Hypothalamus (tissue), 51 donors: Measurements from ENCODE around the gene NKX6-1.

Experiments
- DNase-seq, 51 donors: peaks; one replicate each; lab custom pipeline; 2025; lab: John Stamatoyannopoulos, UW

The NKX6-1 gene

GRCh38 chr4:84481077-84481859, 17.8 kb downstream of the NKX6-1 start:
- DNase-seq: no peak

DNA sequence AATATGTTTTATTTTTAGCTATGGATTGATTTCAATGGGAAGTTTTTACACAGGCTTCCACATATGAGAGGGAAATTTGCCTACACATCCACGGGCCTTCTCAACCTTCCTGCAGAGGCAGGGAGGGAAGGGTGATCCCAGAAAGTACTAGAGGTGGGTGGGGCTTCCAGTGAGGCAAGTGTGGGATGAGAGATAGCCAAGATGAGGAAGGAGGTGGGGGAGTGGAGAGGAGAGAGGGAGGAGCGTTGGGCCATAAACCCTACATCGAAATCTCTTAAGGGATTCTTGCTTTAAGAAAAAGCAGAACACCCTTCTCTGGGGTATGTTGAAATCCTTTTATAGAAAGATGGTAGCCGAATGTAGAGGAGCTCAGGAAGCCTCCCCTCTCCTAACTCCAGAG, 19.0 kb downstream of the NKX6-1 start:
- DNase-seq: no peak

DNA sequence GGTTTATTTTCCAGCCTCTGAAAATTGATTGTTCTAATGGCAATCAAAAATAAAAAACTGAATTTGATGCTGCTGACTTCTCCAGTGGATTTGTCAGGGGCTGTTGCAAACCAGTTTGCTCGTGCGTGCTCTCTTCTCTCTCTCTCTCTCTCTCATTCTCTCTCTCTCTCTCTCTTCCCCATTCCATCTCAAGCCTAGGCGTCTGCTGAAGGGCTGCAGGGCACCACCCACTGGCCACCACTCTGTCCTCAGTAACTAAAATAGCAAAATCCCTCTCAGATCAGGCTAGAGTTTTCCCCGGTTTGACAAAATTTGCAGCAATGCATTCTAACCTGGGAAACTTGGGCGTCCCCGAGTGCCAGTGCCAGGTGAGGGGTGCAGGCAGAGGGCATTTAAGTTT, 19.4 kb downstream of the NKX6-1 start:
- no peak for DNase-seq

DNA sequence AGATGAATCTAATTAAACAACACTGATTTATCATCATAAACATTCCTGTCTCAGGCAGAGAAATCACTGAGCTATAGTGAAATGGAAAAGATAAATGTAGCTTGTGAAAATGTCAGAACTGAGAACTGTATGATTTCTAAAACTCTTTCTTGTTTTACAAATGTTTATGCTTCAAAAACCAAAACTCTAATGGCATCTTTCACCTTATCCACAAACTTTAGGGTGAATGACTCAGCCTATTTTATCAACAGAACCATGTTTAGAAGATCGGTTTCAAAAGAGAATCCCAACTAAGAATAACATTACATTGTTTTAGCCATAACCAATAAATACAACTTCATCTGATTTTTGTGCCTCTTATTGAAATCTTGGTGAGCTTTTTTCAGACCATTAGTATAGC, 21.4 kb downstream of the NKX6-1 start:
- no peak for DNase-seq

DNA sequence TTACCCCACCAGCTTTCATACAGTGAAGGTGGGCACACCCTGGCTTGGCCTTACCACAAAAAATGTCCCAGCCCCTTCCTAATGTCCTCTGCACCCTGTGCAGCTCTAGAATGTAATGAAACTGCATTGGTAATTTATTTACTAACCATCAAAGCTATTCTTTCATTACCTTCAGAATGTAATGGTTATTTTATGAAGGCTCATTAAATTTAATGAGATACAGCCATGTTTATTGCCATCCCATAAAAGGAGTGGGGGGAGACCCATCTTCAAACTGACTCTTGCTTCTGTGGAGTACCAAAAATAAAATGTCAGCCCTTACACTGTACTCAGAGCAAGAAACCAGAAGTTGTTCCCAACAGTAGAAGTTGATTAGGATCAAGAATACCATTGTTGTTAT, 25.0 kb downstream of the NKX6-1 start:
- DNase-seq: no peak

GRCh38 chr4:84472154-84472553, 26.9 kb downstream of the NKX6-1 start:
- DNase-seq: no peak

GRCh38 chr4:84470204-84470785, 28.8 kb downstream of the NKX6-1 start:
- no peak for DNase-seq

GRCh38 chr4:84467601-84468000, 31.5 kb downstream of the NKX6-1 start:
- DNase-seq: no peak

- DNase-seq: no peak
These were observed 39.3 kb downstream of the NKX6-1 start for GRCh38 chr4:84459783-84460182.

- no peak for DNase-seq
These were observed 42.9 kb downstream of the NKX6-1 start for GRCh38 chr4:84456157-84456556.

GRCh38 chr4:84455697-84456096, 43.4 kb downstream of the NKX6-1 start:
- no peak for DNase-seq

DNA sequence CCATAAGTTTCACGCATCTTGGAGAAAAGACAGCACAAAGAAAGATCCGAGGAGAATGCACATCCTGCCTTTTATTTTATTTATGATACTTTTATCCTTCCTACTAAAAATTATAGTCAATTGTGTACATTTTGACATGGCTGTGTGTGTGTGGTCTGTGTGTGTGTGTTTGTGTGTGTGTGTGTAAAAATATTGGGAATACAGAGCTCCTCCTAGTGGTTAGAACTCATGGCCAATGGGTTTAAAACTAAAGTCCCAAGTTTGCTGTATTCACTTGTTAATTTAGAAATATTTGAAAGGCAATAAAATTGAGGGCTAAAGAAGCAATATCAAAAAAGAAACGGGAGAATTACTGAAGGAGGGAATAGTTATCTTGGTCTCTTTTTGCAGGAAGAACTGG, 47.5 kb downstream of the NKX6-1 start:
- peak in 1 of 51 donors; percentile 1 for DNase-seq

- DNase-seq: no peak
These were observed 55.6 kb downstream of the NKX6-1 start for GRCh38 chr4:84443523-84443922.

GRCh38 chr4:84442778-84443177, 56.3 kb downstream of the NKX6-1 start:
- DNase-seq: no peak
